Measurements from ENCODE around the gene KCNH3.
"Not testable (repeated sequence)": the region's sequence is repeated elsewhere in the genome, so short reads cannot be mapped to it uniquely, and the experiment has no call there.

The KCNH3 gene, protein sequence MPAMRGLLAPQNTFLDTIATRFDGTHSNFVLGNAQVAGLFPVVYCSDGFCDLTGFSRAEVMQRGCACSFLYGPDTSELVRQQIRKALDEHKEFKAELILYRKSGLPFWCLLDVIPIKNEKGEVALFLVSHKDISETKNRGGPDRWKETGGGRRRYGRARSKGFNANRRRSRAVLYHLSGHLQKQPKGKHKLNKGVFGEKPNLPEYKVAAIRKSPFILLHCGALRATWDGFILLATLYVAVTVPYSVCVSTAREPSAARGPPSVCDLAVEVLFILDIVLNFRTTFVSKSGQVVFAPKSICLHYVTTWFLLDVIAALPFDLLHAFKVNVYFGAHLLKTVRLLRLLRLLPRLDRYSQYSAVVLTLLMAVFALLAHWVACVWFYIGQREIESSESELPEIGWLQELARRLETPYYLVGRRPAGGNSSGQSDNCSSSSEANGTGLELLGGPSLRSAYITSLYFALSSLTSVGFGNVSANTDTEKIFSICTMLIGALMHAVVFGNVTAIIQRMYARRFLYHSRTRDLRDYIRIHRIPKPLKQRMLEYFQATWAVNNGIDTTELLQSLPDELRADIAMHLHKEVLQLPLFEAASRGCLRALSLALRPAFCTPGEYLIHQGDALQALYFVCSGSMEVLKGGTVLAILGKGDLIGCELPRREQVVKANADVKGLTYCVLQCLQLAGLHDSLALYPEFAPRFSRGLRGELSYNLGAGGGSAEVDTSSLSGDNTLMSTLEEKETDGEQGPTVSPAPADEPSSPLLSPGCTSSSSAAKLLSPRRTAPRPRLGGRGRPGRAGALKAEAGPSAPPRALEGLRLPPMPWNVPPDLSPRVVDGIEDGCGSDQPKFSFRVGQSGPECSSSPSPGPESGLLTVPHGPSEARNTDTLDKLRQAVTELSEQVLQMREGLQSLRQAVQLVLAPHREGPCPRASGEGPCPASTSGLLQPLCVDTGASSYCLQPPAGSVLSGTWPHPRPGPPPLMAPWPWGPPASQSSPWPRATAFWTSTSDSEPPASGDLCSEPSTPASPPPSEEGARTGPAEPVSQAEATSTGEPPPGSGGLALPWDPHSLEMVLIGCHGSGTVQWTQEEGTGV

DNA sequence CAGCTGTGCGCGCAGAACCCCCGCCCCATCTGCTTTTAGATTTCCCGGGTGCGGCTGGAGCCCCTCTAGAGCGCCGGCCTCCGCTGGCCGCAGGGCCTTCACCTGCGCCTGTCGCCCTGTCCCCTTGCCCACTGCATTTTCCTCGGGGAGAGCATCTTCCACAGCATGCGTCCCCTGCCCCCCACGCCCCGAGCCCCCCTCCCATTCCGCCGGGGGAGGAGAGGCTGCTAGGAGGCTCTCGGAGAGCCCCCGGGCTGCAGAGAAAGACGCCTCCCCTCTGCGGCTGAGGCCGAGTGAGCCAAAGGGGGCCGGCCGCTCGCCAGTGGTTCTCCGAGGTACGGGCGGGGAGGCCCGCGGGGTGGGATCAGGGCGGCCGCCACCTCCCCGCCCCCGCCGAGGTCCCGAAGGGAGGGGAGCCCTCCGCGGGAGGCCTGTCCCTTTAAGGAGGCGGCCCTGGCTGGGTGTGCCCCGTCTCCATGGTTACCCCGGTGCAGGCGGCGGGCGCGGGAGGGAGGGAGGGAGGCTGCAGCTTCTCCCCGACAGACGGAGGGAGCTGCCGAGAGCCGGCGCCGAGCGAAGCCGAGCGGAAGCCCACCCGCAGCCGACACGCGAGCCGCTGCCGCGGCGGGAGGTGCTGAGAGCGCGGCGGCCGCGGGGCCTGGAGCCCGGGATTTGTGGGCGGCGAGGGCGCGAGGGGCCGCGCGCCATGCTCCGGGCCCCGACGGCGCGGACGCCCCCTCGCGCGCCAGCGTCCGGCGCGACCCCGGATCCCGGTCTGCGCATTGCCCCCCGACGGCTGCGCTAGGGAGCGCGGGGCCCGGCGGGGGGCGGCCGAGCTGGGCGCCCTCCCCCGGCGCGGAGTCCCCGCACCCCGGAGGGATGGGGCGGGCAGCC, at the start of gene KCNH3:
KCNH3 (plus strand) TSS at position 521 of the 894 bp plus-strand sequence. CDS start 387 bp downstream, outside the sequence.
- DNase-seq, result peak; percentile 86

DNA sequence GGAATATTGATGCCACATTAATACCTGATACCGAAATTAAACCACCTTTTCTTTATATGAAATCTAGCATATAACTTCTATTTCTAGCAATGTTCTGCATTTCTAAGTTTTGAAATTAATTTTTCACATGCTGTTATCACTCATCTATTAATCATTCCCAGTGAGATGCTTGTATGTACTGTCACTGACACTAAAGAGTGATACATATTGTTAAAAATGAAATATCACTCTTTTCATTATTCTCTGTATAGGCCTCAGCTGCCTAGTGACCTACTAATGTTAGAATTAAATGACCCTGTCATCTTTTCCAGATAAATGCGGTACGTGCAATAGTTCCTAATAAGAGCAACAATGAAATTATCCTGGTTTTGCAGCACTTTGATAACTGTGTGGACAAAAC, 49.7 kb upstream of the KCNH3 start:
- no peak for DNase-seq

DNA sequence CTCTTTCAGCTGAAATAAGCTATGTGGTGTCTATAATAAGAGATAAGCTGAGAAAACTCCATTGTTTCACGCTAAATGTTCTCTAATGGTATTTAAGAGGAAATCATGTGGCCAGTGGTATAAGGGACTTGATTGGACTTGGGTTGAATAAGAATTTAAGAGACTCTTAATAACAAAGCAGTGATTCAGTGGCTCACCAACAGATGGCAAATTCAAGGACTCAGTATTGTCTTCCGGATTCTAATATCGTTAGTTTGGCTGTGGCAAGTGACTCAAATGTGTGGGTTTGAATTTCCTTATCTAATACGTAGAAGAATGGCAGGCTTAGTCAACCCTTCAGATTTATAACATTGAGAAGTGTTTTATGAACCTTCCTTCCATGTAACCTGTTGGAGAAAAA, 49.1 kb upstream of the KCNH3 start:
- DNase-seq, result no peak

DNA sequence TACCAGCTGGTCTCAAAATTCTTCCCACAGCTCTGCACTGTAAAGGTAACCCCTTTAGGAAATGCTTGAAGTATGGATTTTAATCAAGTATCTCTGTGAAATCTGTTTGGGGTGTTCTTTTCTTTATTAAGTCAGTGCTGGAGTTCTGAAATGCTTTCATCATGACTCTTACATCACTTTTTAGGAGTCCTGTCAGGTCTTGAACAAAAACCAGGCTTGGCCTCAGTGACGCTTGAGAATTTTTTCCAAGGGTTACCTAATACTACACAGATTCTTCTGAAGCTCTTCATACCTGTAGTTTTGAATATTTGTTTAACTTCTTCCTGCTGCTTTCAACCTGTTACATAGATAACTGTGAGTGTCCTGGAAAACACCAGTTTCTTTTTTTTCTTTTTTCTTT, 47.0 kb upstream of the KCNH3 start:
- no peak for DNase-seq

DNA sequence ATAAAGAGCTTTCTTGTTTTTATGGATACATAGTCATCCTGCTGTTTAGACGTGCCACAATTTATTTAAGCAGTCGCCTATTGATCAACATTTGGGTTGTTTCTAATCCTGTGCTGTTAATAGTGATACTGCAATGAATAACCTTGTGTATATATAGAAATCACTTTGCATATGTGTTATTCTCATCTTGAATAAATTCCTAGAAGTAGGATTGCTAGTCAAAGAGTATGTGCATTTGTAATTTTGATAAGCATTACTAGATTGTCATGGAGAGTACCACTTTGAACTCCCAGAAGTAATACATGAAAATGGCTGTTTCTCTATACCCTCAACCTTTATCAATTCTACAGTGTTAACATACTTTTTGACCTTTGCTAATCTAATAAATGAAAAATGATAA, 44.9 kb upstream of the KCNH3 start:
- DNase-seq, result no peak

DNA sequence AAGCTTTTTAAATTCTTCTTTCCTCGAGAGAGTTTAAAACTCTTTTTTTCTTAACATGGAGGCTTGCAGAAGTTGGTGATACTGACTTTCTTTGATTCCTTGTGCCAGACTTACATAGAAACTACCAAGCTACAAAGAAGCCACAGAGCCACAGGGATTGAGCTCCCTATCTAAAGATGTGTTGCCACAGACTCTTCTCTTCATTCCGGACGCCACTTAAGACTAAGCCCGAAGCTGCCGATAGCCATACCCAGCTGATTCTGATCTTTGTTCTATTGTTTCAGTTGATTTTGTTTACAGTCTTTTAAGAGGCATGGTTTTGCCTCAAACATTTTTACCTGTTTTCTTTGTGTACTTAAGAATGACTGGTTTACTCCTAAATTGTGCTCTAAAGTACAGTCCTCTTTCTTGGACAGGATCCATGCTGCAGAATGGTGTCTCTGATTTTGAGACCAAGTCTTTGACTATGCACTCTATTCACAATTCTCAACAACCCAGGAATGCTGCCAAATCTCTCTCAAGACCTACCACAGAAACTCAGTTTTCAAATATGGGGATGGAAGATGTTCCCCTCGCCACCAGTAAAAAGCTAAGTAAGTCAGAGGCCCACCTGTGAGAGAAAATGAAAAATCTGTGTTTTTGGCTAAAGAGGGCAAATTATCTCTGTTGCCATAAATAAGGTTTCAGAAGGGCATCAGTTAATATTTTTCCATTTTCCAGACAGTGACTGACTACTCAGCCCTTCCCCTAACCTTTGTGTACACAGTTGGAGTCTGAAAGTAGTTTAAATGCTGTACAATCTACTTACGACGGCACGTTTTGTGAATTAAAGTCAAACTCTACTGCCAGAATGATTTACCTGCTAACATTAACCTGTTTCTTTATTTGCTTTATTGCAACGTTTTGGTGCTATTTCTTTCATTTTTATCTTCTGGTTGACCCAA, 42.1 kb upstream of the KCNH3 start:
- no peak for DNase-seq

DNA sequence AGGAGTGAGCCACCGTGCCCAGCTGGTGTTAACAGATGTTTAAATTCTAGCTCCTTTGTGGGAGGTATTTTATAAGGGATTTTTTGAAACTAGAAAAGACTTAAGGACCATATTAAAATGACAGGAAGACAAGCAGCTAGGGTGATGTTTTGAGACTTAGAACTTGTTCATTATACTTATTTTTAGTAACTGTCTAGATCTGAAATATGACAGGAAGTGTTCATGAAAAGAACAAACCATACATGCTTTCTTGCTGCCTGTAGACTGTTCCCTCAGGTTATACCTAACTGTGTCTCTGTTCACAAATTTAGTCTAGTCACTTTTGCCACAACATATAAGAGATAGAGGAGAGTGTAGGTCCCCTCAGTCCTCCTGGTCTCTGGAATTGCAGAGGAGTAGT, 36.9 kb upstream of the KCNH3 start:
- no peak for DNase-seq

DNA sequence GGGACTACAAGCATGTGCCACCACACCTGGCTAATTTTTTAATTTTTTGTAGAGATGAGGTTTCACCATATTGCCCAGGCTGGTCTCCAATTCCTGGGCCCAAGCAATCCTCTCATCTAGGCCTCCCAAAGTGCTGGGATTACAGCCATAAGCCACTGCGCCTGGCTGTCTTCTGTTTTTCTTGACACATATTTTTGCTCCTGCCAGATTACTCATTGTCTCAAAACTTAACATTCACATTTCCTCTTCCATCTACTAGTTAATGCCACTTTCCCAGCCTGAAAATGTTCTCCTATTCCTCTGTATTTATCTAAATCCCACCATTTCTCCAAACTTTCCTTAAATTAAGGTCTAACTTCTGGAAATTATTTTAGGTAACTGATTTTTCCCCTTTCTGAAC, 36.2 kb upstream of the KCNH3 start:
- no peak for DNase-seq

DNA sequence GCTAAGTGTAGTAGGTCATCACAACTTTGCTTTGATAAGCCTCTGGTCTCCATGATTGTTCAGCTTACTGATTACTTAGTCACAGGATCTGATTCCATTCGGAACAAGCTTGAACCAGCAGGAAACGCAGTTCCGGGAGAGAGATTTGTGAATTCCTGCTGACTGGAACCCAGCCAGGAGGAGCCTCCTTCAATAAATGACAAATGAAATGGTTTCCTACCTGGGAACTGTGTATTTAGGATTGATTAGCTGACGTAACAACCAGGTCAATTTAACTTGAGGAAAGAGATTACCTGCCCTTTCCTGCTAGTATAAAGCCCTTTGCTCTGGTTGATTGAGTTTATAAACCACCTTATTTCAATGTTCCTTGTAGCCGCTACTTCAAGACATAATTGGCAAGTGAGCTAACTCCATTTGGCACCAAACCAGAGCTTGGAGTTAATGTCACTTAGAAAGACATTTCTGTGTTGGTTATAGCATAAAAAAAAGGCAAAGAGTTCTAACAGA, 35.1 kb upstream of the KCNH3 start:
- no peak for DNase-seq

DNA sequence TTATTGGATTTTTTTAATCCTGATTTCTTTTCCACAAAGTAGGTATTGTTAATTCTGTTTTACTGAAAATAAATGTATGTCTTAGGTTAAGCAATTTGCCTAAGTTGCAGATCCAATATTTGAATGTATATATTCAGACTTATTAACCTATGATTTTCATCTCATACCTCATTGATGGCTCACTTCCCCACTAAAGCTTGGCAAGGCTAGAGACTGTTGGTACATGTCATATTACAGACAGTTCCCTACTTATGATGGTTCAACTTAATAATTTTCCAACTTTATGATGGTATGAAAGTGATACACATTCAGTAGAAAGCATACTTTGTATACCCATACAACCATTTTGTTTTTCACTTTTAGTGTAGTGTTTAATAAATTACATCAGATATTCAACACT, 33.2 kb upstream of the KCNH3 start:
- DNase-seq, result no peak

DNA sequence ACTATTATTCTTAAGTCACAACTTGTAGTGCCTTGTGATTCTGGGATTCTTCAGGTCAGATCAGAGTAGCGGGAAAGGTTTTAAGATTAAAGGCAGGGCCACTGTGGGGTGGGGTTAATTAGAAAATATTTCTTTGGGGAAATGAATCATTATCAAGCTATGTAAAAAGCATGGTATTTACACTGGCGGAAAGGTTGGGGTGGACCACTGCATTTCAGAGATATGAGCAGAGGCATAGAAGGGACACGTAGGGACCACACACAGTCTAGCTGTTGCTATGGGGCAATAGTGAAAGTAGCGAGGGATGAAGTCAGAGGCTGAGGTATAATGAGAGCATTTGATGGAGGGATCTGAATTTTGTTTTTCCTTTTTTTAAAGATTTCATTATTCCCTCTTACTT, 31.7 kb upstream of the KCNH3 start:
- no peak for DNase-seq

DNA sequence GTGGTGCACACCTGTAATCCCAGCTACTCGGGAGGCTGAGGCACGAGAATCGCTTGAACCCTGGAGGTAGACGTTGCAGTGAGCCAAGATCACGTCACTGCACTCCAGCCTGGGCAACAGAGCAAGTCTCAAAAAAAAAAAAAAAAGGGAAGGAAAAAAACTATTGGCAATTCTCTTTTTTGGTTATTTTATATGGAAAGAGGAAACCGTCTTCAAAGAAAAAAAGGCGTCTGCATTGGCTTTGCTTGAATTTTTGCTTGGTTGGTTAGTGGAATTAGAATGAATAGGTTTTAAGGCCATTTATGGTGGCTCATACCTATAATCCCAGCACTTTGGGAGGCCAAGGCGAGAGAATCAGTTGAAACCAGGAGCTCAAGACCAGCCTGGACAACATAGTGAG, 29.1 kb upstream of the KCNH3 start:
- DNase-seq, result not testable (repeated sequence)

DNA sequence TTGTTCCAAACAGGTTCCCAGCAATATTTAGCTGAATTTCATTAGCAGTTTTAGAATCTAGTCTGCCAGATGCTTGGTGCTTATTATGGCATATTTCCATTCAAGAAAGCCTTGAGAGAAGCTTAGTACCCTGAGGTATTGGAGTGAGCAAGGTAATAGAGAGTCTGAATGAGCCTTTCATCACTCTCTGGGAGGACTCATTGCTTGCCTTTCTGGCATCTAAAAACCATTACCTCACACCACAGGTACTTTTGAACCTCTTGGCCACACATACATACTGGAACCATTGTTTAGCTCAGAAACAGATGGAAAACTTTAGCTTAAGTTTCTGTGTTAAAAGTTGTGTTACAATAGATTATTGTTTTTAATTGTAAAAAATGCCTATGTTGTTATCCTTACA, 27.4 kb upstream of the KCNH3 start:
- no peak for DNase-seq

DNA sequence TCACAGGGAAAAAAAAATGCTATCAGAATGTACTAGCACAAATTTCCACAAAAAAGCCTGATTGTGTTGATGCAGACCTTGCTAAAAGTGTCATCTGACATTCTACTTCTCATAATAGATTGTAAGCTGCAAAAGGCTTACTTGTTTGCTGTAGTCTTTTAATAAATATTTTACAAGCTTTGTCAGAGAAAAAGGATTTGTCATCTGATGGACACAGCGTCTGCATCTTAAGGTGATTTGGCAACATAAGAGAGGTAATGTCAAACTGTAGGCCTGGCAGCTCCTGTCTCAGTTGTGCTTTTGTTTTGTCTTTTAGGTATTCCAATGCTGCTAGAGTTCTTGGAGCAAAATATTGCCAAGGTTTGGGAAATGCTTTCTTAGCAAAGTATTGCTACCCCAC, 26.3 kb upstream of the KCNH3 start:
- no peak for DNase-seq

DNA sequence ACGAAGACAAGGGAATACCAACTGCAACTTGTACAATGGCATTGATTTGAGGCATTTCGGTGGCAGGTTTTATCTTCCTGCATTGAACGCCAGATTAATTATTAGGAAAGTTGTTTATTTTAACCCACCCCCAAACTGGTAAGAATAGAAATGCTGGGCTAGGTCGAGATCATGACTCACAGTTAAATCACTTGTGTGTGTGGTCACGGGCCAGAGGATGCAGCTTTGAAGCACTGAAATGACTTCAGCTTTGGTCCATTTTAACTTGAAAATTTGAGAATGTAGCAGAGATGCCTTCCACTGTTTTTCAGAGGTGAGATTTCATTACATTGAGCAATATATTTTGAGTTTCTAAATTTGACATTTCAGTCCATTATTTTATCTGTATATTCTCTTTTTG, 23.6 kb upstream of the KCNH3 start:
- no peak for DNase-seq

DNA sequence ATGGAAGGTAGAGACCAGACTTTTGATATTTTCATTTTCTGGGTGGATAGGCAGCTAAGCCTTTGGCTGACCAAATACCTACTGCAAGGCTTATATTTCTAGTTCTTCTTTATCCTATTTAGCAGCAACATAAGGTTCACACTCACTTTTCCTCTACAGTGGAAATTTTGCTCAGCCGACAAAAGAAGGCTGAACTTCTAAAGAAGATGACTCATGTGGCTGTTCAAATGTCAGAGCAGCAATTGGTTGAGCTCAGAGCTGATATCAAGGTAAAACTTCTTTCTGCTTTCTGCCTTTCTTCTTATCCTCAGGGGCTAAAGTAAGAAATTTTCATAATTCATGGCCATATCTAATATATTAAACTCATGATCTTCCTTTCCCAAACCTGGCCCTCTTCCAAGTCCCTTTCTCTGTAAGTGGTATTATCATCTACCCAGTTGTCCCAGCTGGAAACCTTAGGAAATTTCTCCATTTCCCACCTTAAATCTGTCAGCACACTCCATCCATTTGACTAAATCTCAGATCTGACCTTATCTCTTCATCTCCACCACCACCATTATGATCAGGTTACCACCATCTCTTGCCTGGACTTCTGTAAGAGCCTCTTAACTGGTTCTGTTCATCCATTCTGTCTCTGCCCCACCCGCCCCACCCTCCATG, 19.8 kb upstream of the KCNH3 start:
- no peak for DNase-seq

DNA sequence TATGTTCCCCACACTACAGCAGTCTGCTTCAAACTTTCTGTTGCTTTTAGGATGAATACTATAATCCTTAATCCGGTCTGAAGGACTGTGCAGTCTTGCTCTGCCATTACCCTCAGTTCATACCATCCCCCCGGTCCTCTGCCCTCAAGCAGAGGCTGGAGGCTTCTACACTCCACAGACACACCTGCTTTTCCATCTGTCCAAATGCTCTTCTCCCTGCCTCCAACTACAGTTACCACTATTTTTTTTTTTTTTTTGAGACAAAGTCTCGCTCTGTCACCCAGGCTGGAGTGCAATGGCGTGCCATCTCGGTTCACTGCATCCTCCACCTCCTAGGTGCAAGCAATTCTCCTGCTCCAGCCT, 19.3 kb upstream of the KCNH3 start:
- DNase-seq, result no peak

DNA sequence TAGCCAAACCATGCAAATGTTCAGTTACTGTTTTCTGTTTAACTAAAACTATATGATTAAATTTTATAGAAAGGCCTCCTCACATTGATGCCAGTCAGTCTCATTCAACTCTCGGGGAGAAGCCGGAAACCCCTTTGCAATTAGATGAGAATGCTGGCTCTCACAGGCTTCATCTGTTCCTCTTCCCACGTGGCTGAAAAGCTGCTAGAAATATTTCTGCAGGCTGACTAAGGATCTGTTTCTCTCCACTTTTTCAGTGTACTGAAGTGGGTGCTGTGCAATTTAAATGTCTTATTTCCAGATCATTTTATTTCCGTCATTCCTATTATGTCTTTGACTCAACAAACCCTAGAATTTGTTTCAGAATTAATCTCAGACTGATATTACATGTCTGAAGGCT, 17.4 kb upstream of the KCNH3 start:
- no peak for DNase-seq

DNA sequence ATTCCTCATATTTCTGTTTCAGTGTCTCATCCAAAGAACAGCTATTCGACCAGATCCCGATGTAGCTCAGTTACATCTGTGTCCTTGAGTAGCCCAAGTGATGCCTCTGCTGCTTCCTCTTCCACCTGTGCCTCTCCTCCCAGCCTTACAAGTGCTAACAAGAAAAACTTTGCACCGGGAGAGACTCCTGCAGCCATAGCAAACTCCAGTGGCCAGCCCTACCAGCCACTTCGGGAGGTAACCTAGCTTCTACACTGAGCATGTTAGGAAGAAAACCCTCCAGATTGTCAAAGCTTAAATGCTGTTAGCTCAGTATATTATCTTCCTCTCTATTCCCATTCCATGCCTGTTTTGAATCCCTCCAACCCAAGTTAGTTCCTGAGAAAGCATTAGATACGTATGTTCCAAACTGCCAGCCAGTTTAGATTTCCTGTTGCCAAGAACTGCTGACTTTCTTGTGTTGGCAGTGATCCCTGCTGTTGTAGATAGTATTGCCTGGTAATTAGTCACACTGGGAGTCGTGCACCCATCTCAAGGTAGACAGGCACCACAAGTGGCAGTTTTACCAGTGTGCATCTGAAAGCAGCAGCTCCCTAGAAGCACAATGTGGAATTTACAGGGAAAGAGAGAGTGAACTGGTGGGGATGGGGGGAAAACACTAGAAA, 14.0 kb upstream of the KCNH3 start:
- DNase-seq, result no peak

DNA sequence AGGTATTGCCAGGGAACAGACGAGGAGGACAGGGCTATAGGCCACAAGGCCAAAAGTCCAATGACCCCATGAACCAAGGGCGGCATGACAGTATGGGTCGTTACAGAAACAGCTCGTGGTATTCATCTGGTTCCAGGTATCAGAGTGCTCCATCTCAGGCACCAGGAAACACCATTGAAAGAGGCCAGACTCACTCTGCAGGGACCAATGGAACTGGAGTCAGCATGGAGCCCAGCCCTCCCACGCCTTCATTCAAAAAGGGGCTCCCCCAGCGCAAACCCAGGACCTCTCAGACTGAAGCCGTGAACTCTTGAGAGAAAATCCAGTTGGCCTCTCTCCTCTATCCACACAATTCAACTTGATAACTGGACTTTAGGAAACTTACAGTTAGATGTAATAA, 12.9 kb upstream of the KCNH3 start:
- DNase-seq, result no peak
